HS-5 (cell line): ENCODE data around the gene BFAR.
"Not testable (repeated sequence)": the region's sequence is repeated elsewhere in the genome, so short reads cannot be mapped to it uniquely, and the experiment has no call there.

ENCODE experiments used
- DNase-seq: peaks from one replicate; pipeline ENCODE4 v3.0.0-alpha.2; 2012; ENCODE audit warnings: low read depth

BFAR gene

GRCh38 chr16:14701859-14702258 lies 69.1 kb downstream of the BFAR start:
- not testable (repeated sequence) for DNase-seq

GRCh38 chr16:14702672-14703071 lies 69.9 kb downstream of the BFAR start:
- DNase-seq: not testable (repeated sequence)

- not testable (repeated sequence) for DNase-seq
These were observed 70.6 kb downstream of the BFAR start, which contains the start of gene NPIPA3 for GRCh38 chr16:14703156-14704011. Gene NPIPA3, plus strand, starts transcription at chr16:14703411. Its CDS starts 5,533 bp downstream, at chr16:14708944.
